T-helper 2 cell treated with Interferon-gamma antibody and Interleukin-4, amounts not matched to agents 5 μg/mL and 100 μg/mL, for 36 hours (primary cell): Measurements from ENCODE around the gene RAET1G.

Experiments used
- DNase-seq: peaks from one replicate; pipeline ENCODE4 v3.0.0; 2021; ENCODE audit warnings: low spot score
- H3K27ac Mint-ChIP-seq: one replicate; pipeline ENCODE4 v1.8.0; 2021; ENCODE audit warnings: mild to moderate bottlenecking, mixed read lengths
- H3K27me3 Mint-ChIP-seq: one replicate; pipeline ENCODE4 v1.8.0; 2021; ENCODE audit warnings: low read depth, mixed read lengths
- H3K36me3 Mint-ChIP-seq: one replicate; pipeline ENCODE4 v1.8.0; 2021; ENCODE audit warnings: low read depth, mixed read lengths
- H3K4me1 Mint-ChIP-seq: one replicate; pipeline ENCODE4 v1.8.0; 2021; ENCODE audit warnings: low read depth, mixed read lengths
- H3K4me3 Mint-ChIP-seq: one replicate; pipeline ENCODE4 v1.8.0; 2022; ENCODE audit warnings: mild to moderate bottlenecking, moderate library complexity, mixed read lengths
- H3K9me3 Mint-ChIP-seq: one replicate; pipeline ENCODE4 v1.8.0; 2021; ENCODE audit warnings: mixed read lengths

Gene RAET1G

GRCh38 chr6:149876241-149876933 is 46.5 kb downstream of the RAET1G start:
- Mint-ChIP-seq H3K4me1 (no peaks in the 10 kb centered on the region), H3K9me3 (no peaks in the 10 kb centered on the region), H3K4me3 (no peak overlapping the region), H3K27ac (no peak overlapping the region), H3K36me3 (no peaks in the 10 kb centered on the region), H3K27me3 (peaks cover 39% of the 10 kb centered on the region)
- DNase-seq: no peak

GRCh38 chr6:149872233-149872632 is 50.7 kb downstream of the RAET1G start:
- DNase-seq: no peak
- H3K36me3 Mint-ChIP-seq: no peaks in the 10 kb centered on the region
- H3K27me3 Mint-ChIP-seq: peaks cover 31% of the 10 kb centered on the region
- no peaks in the 10 kb centered on the region for H3K4me1 Mint-ChIP-seq
- no peaks in the 10 kb centered on the region for H3K9me3 Mint-ChIP-seq
- no peak overlapping the region for H3K4me3 Mint-ChIP-seq
- H3K27ac Mint-ChIP-seq: no peak overlapping the region

GRCh38 chr6:149871182-149871581 is 51.7 kb downstream of the RAET1G start:
- H3K27me3 Mint-ChIP-seq: peaks cover 30% of the 10 kb centered on the region
- H3K4me1 Mint-ChIP-seq: no peaks in the 10 kb centered on the region
- H3K9me3 Mint-ChIP-seq: no peaks in the 10 kb centered on the region
- no peak for DNase-seq
- no peak overlapping the region for H3K27ac Mint-ChIP-seq
- no peaks in the 10 kb centered on the region for H3K36me3 Mint-ChIP-seq
- no peak overlapping the region for H3K4me3 Mint-ChIP-seq

- no peak overlapping the region for H3K4me3 Mint-ChIP-seq
- DNase-seq: no peak
- peaks cover 6% of the 10 kb centered on the region for H3K4me1 Mint-ChIP-seq
- H3K9me3 Mint-ChIP-seq: no peaks in the 10 kb centered on the region
- H3K27ac Mint-ChIP-seq: no peak overlapping the region
- no peaks in the 10 kb centered on the region for H3K36me3 Mint-ChIP-seq
- H3K27me3 Mint-ChIP-seq: peaks cover 33% of the 10 kb centered on the region
Observed at GRCh38 chr6:149869275-149869892, 53.5 kb downstream of the RAET1G start.

GRCh38 chr6:149867876-149868640 is 54.9 kb downstream of the RAET1G start:
- Mint-ChIP-seq H3K9me3 (no peaks in the 10 kb centered on the region), H3K4me3 (no peak overlapping the region), H3K4me1 (peaks cover 6% of the 10 kb centered on the region), H3K27ac (no peak overlapping the region), H3K27me3 (peaks cover 22% of the 10 kb centered on the region), H3K36me3 (no peaks in the 10 kb centered on the region)
- no peak for DNase-seq
